Measurements from ENCODE around the gene AHNAK2. TPM values are rescaled to one million over a fixed set of nuclear protein-coding genes. Genes with fewer than 3 reads are reported as not detected.
A peak's percentile ranks its signal among the peaks of the same experiment; 100 is the strongest.

Gene AHNAK2
- total and polyA plus RNA-seq, 2 experiments from 2014 or later, result 38.3 to 58.0 TPM

DNA sequence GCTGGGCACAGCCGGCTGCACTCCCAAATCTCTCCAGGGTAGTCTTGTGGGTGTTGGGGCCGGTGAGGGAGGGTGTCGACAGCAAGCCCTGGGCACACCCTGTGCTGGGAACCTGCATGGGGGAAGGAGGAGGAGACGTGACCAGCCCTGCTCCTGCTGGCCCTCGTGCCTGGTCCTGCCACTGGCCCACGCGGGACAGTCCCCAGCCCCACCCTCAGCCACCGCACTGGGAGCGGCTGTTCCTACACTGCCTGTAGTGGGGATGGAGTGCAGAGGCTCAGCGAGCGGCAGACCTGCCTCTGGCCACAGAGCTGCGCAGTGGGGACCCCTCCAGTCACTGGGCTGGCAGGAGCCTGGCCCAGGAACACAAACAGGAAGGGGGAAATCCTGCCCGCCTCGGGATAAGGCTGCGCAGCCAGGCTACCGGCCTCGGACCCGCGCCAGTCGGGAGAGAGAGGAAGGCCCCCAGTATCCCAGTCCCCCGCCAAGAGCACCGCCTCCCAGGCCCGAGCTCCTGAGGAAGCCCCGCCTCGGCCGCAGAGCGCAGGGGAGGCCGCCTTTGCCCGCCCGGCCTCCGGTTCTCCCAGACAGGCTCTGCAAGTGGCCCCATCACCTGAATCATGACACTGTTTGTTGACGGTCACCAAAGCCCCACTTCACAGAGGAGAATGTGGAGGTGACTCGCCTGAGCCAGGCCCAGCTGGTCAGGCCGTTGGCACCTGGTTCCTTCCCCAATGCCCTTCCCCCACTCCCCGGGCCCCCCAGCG is 10.6 kb downstream of the AHNAK2 start:
- peaks cover 7% of the 10 kb centered on the region for H3F3A ChIP-seq (ENCODE audit: insufficient read depth)
- TF ChIP-seq EZH2 (IDR thresholded peaks at IDR 0.05; ENCODE audit: insufficient read depth, poor library complexity, severe bottlenecking) (no peak), EZH2phosphoT487 (IDR thresholded peaks at IDR 0.05; ENCODE audit: insufficient read depth, low read depth) (no peak)
- peak overlapping the region; percentile 78 for H3K4me3 ChIP-seq
- peak; percentile 66 for DNase-seq
- H4K20me1 ChIP-seq (ENCODE audit: insufficient read depth), result no peaks in the 10 kb centered on the region
- peaks cover 45% of the 10 kb centered on the region for H3K4me1 ChIP-seq (ENCODE audit: insufficient read depth)
- H3K27me3 ChIP-seq (replicated peaks; ENCODE audit: insufficient read depth), result no peaks in the 10 kb centered on the region
- no peaks in the 10 kb centered on the region for H3K9me3 ChIP-seq (ENCODE audit: low read depth)
- H3K36me3 ChIP-seq (ENCODE audit: low read depth), result no peaks in the 10 kb centered on the region
- H3K9ac ChIP-seq, result peak overlapping the region; percentile 80
- 0 out of 2 replicates have a peak overlapping the region, but pooled peaks have one; percentile 22 for H3K27ac ChIP-seq
- H3K4me2 ChIP-seq (ENCODE audit: unreplicated experiment), result peak overlapping the region; percentile 83
- H3K79me2 ChIP-seq (ENCODE audit: insufficient read depth), result peaks cover 29% of the 10 kb centered on the region
- in situ Hi-C loops (cut with MboI), result no loop called here
- H2AFZ ChIP-seq, result peak overlapping the region; percentile 69
- no peaks in the 10 kb centered on the region for H3K9me2 ChIP-seq (ENCODE audit: insufficient read depth)
- 9% methylated on average over 27 to 31 of the region's 36 CpGs for WGBS, 2 experiments (ENCODE audit: low coverage in 1 of 2, low lambda C conversion rate in 2 of 2, missing lambda C conversion rate in 2 of 2)

DNA sequence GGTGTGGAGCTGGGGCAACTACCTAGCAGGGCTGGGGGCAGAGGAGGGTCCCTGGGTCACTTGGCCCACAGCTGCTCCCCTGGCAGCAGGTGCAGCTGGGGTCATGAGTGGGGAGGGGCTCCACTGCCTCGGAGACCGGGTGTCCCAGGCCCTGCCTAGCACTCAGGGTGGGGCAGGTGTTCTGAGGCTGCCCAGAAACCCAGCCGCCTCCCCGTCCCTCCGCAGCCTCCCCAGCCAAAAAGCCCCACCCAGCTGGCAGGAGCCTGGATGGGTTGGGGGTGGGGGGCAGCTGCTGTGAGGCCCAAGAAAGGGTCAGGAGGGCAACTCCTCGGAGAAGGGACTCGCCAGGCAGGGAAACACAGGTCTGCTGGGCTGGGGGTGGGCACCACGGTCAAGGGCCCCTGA is 11.2 kb downstream of the AHNAK2 start:
- Histone ChIP-seq H3K9me2 (ENCODE audit: insufficient read depth) (no peaks in the 10 kb centered on the region), H3K79me2 (ENCODE audit: insufficient read depth) (peaks cover 34% of the 10 kb centered on the region), H3K9me3 (ENCODE audit: low read depth) (no peaks in the 10 kb centered on the region), H3F3A (ENCODE audit: insufficient read depth) (peaks cover 7% of the 10 kb centered on the region), H3K36me3 (ENCODE audit: low read depth) (no peaks in the 10 kb centered on the region), H3K27ac (no peak overlapping the region), H3K27me3 (replicated peaks; ENCODE audit: insufficient read depth) (no peaks in the 10 kb centered on the region), H2AFZ (no peak overlapping the region), H3K4me2 (ENCODE audit: unreplicated experiment) (peak overlapping the region; percentile 83), H3K4me3 (peak overlapping the region; percentile 78; the same call in 1 of the 2 replicates), H3K9ac (peak overlapping the region; percentile 80; the same call in 1 of the 2 replicates), H4K20me1 (ENCODE audit: insufficient read depth) (no peaks in the 10 kb centered on the region), H3K4me1 (ENCODE audit: insufficient read depth) (peaks cover 39% of the 10 kb centered on the region)
- TF ChIP-seq EZH2phosphoT487 (IDR thresholded peaks at IDR 0.05; ENCODE audit: insufficient read depth, low read depth) (no peak), EZH2 (IDR thresholded peaks at IDR 0.05; ENCODE audit: insufficient read depth, poor library complexity, severe bottlenecking) (no peak)
- 41 to 43% methylated on average over 6 to 8 of the region's 8 CpGs for WGBS, 2 experiments (ENCODE audit: low coverage in 1 of 2, low lambda C conversion rate in 2 of 2, missing lambda C conversion rate in 2 of 2)
- DNase-seq, result no peak
- in situ Hi-C loops (cut with MboI), result no loop called here

DNA sequence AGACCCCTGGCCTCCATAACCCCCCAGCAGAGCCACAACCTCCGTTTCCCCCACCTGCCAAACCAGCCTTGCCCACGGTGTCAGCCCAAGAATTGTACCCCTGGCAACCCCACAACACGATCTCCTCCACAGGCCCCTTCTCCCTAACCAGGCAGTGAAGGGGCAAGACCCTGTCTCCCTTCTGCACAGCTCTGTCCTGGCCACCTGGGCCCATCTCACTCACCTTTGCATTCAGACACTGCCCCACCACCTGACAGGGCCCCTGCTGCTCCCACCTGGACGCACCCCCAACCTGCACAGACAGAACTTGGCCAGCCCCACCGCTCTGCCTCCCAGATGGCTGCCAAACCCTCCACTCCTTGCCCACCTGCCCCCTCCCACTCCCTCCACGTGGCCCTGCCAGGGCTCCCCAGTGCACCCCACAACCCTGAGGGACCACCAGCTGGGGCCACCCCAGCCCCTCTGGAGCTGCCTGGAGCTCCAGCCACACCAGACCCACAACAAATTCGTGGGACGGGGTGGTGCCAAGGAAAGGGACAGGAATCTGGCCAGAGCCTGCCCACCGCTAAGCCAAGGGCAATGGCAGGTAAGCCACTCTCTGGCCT is 11.8 kb downstream of the AHNAK2 start:
- H3K27me3 ChIP-seq (replicated peaks; ENCODE audit: insufficient read depth), result no peaks in the 10 kb centered on the region
- no peak overlapping the region for H3K4me2 ChIP-seq (ENCODE audit: unreplicated experiment)
- no peak overlapping the region for H3K27ac ChIP-seq
- in situ Hi-C loops (cut with MboI), result no loop called here
- WGBS, 2 experiments (ENCODE audit: low coverage in 1 of 2, low lambda C conversion rate in 2 of 2, missing lambda C conversion rate in 2 of 2), result 80 to 86% methylated on average over 7 to 9 of the region's 9 CpGs
- peaks cover 4% of the 10 kb centered on the region for H3F3A ChIP-seq (ENCODE audit: insufficient read depth)
- H3K4me3 ChIP-seq, result no peak overlapping the region
- no peak for DNase-seq
- no peaks in the 10 kb centered on the region for H3K9me2 ChIP-seq (ENCODE audit: insufficient read depth)
- TF ChIP-seq EZH2phosphoT487 (IDR thresholded peaks at IDR 0.05; ENCODE audit: insufficient read depth, low read depth) (no peak), EZH2 (IDR thresholded peaks at IDR 0.05; ENCODE audit: insufficient read depth, poor library complexity, severe bottlenecking) (no peak)
- no peak overlapping the region for H3K9ac ChIP-seq
- H3K9me3 ChIP-seq (ENCODE audit: low read depth), result no peaks in the 10 kb centered on the region
- H3K36me3 ChIP-seq (ENCODE audit: low read depth), result no peaks in the 10 kb centered on the region
- H3K79me2 ChIP-seq (ENCODE audit: insufficient read depth), result peaks cover 41% of the 10 kb centered on the region
- H4K20me1 ChIP-seq (ENCODE audit: insufficient read depth), result no peaks in the 10 kb centered on the region
- H3K4me1 ChIP-seq (ENCODE audit: insufficient read depth), result peaks cover 35% of the 10 kb centered on the region
- H2AFZ ChIP-seq, result no peak overlapping the region

DNA sequence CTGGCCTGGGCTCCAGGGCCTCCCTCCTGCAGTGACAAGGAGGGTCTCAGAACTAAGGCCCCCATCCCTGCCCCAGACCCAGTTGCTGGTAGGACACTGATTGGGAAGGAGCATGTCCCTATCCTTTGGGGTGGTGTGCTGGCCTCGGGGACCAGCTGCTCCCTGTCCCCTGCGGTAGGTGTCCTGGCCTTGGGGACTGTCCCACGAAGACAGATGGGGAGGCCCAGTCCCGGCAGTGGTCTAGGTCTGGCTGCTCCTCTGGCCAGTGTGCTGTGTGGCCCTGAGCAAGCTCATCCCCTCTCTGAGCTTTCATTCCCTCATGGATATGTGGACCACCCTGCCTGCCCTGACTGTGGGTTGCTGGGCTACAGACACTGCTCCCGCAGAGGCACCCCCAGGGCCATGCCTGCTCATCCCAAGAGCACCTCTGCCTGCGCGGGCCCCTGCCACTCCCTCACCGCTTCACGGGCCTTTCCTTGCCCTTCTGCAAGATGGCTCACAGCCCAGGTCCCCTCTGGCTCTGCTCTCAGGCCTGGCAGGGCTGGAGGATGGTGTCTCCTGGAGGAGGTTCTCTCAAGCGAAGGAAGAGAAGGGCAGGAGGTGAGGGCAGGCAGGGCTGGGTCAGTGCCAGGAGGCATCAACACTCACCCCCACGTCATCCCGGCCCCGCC is 12.5 kb downstream of the AHNAK2 start:
- DNase-seq, result no peak
- Histone ChIP-seq H2AFZ (no peak overlapping the region), H3F3A (ENCODE audit: insufficient read depth) (no peaks in the 10 kb centered on the region; the same call in 1 of the 2 replicates), H3K27ac (no peak overlapping the region), H3K4me1 (ENCODE audit: insufficient read depth) (peaks cover 28% of the 10 kb centered on the region), H4K20me1 (ENCODE audit: insufficient read depth) (no peaks in the 10 kb centered on the region; the same call in 1 of the 2 replicates), H3K4me3 (no peak overlapping the region), H3K79me2 (ENCODE audit: insufficient read depth) (peaks cover 41% of the 10 kb centered on the region), H3K9me2 (ENCODE audit: insufficient read depth) (no peaks in the 10 kb centered on the region), H3K36me3 (ENCODE audit: low read depth) (no peaks in the 10 kb centered on the region), H3K4me2 (ENCODE audit: unreplicated experiment) (no peak overlapping the region), H3K9ac (no peak overlapping the region), H3K9me3 (ENCODE audit: low read depth) (no peaks in the 10 kb centered on the region), H3K27me3 (replicated peaks; ENCODE audit: insufficient read depth) (no peaks in the 10 kb centered on the region)
- WGBS, 2 experiments (ENCODE audit: low coverage in 1 of 2, low lambda C conversion rate in 2 of 2, missing lambda C conversion rate in 2 of 2), result 87% methylated on average over 13 of the region's 13 CpGs
- in situ Hi-C loops (cut with MboI), result no loop called here
- no peak for TF ChIP-seq EZH2phosphoT487 (IDR thresholded peaks at IDR 0.05; ENCODE audit: insufficient read depth, low read depth)
- TF ChIP-seq EZH2 (IDR thresholded peaks at IDR 0.05; ENCODE audit: insufficient read depth, poor library complexity, severe bottlenecking), result no peak
